ENCODE data around the gene S100A16.
A peak's percentile ranks its signal among the peaks of the same experiment; 100 is the strongest.
"Not testable (repeated sequence)": the region's sequence is repeated elsewhere in the genome, so short reads cannot be mapped to it uniquely, and the experiment has no call there.

S100A16 gene

GRCh38 chr1:153582836-153583235 lies 30.1 kb downstream of the S100A16 start:
- not testable (repeated sequence) for DNase-seq

DNA sequence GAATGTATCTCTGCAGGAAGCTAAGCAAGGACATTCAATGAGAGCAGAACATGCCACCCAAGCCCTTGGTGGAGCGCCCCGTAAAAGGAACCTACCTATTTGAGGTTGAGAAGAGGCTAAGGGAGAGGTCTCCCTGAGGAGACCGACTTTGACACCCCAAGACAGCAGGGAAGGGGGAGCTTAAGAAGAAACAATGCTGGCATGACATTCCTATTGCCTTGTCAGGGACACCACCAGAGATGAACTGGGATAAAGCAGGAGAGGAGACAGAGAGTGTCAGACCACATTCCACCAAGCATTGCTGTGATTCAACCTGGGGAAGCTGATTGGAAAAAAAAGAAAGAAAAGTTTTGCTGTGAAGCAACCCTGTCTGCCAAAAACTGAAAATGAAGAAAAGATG lies 34.0 kb downstream of the S100A16 start:
- no peak for DNase-seq

DNA sequence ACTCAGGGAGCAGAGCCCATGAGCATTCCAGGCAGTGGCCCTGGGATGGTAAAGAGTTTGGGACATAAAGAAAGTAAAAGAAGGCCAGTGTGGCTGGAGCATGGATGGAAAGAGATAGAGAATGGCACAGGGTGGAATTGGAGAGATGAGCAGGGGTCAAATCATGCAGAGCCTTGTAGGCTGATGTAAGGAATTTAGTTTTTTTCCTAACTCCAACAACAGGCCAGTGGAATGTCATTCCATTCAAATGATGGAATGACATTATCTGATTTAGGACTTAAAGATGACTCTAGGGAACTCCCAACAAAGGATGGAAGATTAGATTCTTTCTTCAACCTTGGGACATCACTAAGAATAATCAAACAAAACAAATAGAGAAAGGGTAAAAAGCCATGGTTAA lies 34.4 kb downstream of the S100A16 start:
- DNase-seq, result no peak

GRCh38 chr1:153577624-153578051 lies 35.3 kb downstream of the S100A16 start:
- no peak for DNase-seq

- DNase-seq, result no peak
Observed at GRCh38 chr1:153577138-153577537, 35.8 kb downstream of the S100A16 start.

- DNase-seq, result not testable (repeated sequence)
Observed at GRCh38 chr1:153575497-153575896, 37.4 kb downstream of the S100A16 start.

GRCh38 chr1:153575081-153575491 lies 37.9 kb downstream of the S100A16 start:
- DNase-seq, result not testable (repeated sequence)

DNA sequence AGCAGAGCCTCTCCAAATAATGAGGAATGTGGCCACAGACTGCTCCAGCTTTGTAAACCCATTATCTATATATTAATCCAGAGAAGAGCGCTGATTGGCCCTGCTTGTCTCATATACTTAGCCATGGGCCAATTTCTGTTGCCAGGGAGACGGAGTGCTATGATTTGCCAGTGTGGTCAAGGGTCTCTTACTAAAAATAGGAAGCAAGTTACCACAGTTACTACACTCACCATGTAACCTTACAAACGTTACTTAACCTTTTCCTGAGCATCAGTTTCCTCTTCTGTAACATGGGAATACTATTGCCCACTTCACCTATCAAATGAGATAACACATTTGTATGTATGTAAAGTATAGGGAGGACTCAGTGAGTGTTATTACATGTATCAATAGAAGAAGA lies 39.6 kb downstream of the S100A16 start:
- no peak for DNase-seq

DNA sequence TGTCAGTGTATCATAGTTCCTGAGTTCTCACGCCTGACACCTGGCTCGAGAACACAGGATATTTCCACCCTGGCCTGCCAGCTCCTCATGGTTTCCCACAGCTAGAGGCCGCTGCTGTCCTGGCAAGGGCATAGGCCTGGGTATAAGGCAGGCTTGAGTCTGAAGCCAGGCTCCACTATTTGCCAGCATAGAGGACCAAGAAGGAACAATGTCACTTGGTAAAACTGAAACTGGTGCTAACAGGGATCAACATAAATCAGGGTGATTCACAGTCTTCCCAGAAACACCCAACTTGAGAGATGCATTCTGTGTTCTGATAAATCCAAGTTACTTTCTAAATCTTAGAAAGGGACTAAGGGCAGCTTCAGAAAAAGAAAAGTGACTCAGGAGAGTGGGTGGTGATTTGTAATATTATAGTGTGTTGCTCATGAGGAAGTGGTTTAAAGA lies 40.3 kb downstream of the S100A16 start:
- peak; percentile 65 for DNase-seq

DNA sequence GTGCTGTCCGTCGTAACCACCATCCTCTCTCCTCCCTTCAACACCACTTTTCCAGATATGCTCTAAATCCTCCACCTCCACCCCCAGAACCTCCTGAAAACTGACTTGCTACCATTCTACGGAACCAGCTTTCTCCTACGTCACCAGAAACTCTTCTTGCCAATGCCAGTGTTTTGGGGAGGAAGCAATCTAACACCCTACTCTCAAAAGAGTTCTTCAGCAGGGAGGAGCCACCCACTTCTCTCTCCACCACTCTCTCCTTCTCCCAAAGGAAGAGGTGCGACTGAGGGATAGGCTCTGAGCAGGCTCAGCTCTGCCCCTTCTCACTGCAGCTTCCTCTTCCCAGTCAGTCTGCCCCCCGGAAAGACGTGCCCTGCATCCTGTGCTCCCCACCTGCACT lies 41.2 kb downstream of the S100A16 start:
- DNase-seq, result no peak

DNA sequence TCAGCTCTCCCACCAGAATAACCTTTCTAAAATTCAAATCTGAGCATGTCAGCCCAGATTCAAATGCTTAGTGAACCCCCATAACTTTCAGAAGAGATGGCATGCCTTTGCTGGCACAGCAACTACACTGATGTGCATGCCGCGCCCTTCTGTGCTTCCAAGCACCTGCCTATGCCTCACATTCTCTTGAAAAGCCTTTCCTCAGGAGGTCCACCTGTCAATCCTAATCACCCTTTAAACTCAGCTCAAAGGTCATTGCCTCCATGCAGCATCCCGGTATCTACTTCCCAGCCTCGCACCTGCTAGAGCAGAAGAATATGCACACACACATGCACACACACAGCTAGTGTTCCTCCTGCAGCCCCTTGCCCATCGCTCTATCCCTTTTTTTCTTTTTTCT lies 42.1 kb downstream of the S100A16 start:
- no peak for DNase-seq

DNA sequence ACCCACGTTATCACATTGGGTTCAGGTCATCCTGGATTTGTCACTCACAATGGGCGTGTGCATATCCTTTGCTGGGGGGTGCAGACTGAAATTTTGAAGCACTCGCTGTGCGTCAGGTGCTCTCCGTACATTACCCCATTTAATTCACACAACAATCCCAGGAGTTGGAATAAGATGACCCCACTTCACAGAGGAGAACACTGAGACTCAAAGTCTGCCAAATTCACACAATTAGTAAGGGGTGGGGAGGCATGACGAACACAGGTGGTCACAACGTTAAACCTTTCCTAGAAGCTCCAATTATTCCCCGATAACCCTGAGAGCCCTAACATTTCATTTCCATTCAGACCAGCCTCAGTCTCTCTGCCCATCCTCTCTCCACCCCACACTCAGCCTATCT lies 43.5 kb downstream of the S100A16 start:
- no peak for DNase-seq

DNA sequence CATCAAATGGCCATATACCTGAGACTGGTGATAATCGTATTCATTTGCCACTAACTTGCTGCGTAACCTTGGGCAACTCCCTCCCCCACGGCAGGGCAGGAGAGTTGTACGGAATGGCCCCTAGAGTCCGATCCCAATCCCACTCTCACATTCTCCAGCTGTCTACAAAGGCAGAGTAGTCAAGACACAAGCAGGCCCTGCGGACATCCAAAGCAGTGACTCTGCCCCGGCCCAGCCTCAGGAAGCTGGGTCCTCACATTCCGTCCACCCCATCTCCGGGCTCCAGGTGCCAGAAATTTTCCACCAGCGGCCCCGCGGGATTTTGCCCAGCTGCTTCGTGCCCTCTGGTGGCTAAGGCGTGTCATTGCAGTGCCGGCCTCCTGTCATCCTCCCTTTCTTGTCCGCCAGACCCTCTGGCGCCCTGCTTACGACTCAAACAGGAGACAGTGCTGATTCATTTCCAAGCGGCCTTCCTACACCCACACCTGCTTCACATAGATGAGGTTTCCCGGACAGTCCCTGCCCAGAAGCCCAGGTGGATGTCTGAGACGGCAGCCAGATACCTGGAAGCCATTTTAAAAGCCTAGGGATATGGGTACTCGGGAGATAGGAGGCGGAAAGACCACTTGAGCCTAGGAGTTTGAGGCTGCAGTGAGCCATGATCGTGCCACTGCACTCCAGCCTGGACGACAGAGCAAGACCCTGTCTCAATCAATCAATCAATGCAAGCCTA lies 44.4 kb downstream of the S100A16 start:
- peak; percentile 73 for DNase-seq

DNA sequence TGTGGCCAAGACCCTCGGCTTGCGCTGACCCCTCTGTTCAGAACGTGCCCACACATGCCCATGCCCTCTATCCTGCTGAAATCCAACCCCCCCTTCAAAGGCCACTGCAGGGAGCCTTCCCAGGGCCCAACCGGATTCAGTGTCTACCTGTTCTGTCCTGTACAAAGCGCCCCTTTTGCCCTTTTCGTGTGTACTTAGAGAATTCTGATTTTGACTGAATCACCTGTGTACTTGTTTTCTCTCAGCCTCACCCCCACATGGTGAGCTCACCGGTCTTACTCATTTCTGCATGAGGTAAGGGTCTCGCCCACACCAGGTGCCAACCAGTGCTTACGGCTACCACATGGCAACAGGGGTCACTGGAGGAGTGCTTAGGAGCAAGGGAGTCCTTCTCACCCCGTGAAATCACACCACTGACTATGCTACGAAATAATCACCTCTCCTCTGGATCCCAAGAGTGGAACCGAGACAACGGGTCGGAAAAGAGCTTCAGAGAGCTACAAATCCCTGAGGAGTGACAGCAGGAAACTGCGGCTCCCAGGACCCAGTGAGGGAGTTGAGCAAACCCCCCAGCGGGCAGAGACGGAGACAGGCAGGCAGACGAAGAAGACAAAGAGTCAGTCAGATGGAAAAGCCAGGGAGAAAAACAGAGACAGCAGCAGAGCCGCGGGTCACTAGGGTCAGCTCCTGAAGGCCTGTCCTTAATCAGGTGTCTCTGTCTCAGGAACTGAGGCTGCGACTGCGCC lies 45.1 kb downstream of the S100A16 start:
- DNase-seq, result no peak

DNA sequence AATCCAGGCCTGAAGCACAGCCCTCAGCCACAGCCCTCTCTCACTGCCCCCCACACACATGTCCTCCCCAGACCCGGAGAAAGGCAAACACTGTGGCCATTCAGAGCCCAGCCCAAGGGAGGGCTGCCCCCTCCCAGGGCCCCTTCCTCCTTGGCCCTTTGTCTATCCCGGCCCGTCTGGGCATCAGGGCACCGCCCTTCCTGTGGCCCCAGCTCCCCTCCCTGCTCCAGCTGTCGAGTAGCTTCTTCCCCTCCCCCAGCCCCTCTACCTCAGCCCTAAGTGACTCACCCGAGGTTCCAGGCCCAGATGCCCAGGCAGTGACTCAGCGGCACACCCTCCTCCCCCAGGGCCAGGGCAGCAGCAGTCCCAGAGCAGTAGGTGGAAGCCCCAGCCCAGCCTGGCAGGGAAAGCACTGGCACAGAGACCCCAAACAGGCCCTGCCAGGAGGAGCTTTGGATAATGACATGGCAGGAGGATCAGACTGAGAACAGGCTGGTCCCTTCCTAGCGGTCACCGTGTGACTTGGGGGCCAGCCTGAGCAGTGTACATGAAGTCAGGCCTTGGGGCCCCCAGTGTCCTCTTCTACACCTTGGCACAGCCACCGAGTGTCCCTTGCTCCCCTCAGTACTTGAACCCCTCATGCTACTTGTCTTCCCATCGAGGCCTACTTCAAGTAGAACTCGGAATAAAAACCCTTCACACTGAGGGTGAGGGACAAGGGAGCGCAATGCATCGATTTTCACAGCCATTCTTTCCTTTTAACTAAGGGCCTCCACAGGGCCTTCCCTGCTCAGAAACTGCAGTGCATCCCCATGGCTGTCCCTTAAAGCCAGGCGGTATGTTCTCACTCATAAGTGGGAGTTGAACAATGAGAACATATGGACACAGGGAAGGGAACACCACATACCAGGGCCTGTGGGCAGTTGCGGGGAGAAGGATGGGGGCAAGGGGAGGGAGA lies 46.2 kb downstream of the S100A16 start:
- DNase-seq, result peak; percentile 88

- DNase-seq, result peak; percentile 66
Observed at GRCh38 chr1:153565529-153566374, 47.2 kb downstream of the S100A16 start, which contains the start of gene S100A2. TSS of gene S100A2 (minus strand) at chr1:153565844. CDS start at chr1:153563877, 1,967 bp downstream.

- DNase-seq, result no peak
Observed at GRCh38 chr1:153563991-153564390, 48.9 kb downstream of the S100A16 start.

GRCh38 chr1:153563483-153563901 lies 49.4 kb downstream of the S100A16 start:
- DNase-seq, result no peak

DNA sequence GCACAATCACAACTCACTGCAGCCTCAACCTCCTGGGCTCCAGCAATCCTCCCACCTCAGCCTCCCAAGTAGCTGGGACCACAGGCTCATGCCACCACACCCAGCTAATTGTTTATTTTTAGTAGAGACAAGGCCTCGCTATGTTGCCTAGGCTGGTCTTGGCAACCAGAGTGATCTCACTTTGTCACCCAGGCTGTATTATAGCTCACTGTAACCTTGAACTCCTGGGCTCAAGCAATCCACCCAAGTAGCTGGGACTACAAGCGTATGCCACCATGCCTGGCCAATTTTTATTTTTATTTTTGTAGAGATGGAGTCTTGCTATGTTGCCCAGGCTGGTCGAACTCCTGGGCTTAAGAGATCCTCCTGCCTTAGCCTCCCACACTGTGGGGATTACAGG lies 50.9 kb downstream of the S100A16 start:
- DNase-seq, result not testable (repeated sequence)

DNA sequence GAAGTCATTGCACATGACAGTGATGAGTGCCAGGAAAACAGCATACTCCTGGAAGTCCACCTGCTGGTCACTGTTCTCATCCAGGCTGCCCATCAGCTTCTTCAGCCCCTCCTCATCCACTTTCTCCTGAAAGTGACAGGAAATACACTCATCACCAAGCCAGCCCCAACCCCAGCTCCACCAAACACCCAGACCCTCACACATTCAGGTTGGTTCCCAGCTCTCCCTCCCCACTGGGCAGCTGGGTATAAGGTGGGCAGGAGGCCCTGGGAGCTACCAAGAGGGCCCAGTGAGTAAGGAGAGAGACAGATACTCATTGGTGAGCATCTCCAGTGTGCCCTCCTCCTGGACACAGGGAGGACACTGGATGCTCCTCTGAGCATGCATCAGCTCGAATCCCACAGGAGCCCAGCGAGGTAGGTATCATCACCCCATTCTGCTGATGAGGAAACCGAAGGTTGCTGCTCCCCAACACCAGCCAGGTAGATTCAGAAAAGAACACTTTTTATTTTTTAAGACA lies 51.4 kb downstream of the S100A16 start:
- DNase-seq, result no peak

GRCh38 chr1:153560771-153561465 lies 52.0 kb downstream of the S100A16 start:
- no peak for DNase-seq
